Measurements from ENCODE around the gene RARRES2.

Gene RARRES2

GRCh38 chr7:150335108-150335773 lies 6.2 kb downstream of the RARRES2 start:
- TF ChIP-seq CTCF (IDR thresholded peaks at IDR 0.05; ENCODE audit: insufficient read depth, low read length, missing control alignments): no peak
- DNase-seq (ENCODE audit: low read depth, low spot score): peak; percentile 5
- H3K4me3 ChIP-seq (ENCODE audit: low read depth, low read length): no peak overlapping the region
- POLR2A ChIA-PET: no interaction called here
- CTCF ChIA-PET: interaction anchor here (1.1 kb wide), 1 partner anchor 21 kb away, joined by 4 read pairs; no protein-coding TSS in a partner anchor

GRCh38 chr7:150334108-150334507 lies 7.3 kb downstream of the RARRES2 start:
- no peak overlapping the region for H3K4me3 ChIP-seq (ENCODE audit: low read depth, low read length)
- no peak for TF ChIP-seq CTCF (IDR thresholded peaks at IDR 0.05; ENCODE audit: insufficient read depth, low read length, missing control alignments)
- POLR2A ChIA-PET: no interaction called here
- CTCF ChIA-PET: no interaction called here
- DNase-seq (ENCODE audit: low read depth, low spot score): no peak

- DNase-seq (ENCODE audit: low read depth, low spot score): no peak
- ChIA-PET POLR2A (no interaction called here), CTCF (no interaction called here)
- TF ChIP-seq CTCF (IDR thresholded peaks at IDR 0.05; ENCODE audit: insufficient read depth, low read length, missing control alignments): no peak
- H3K4me3 ChIP-seq (ENCODE audit: low read depth, low read length): no peak overlapping the region
Observed at GRCh38 chr7:150333659-150334058, 7.8 kb downstream of the RARRES2 start.

GRCh38 chr7:150332852-150333635 lies 8.4 kb downstream of the RARRES2 start:
- DNase-seq (ENCODE audit: low read depth, low spot score): no peak
- no peak overlapping the region for H3K4me3 ChIP-seq (ENCODE audit: low read depth, low read length)
- ChIA-PET CTCF (no interaction called here), POLR2A (no interaction called here)
- TF ChIP-seq CTCF (IDR thresholded peaks at IDR 0.05; ENCODE audit: insufficient read depth, low read length, missing control alignments): no peak

- no peak for DNase-seq (ENCODE audit: low read depth, low spot score)
- H3K4me3 ChIP-seq (ENCODE audit: low read depth, low read length): no peak overlapping the region
- TF ChIP-seq CTCF (IDR thresholded peaks at IDR 0.05; ENCODE audit: insufficient read depth, low read length, missing control alignments): no peak
- ChIA-PET POLR2A (no interaction called here), CTCF (no interaction called here)
Observed at GRCh38 chr7:150330211-150330885, 11.1 kb downstream of the RARRES2 start.

Data from AG04449 (cell line).